ENCODE measurements around the gene GRK1.

Gene GRK1

DNA sequence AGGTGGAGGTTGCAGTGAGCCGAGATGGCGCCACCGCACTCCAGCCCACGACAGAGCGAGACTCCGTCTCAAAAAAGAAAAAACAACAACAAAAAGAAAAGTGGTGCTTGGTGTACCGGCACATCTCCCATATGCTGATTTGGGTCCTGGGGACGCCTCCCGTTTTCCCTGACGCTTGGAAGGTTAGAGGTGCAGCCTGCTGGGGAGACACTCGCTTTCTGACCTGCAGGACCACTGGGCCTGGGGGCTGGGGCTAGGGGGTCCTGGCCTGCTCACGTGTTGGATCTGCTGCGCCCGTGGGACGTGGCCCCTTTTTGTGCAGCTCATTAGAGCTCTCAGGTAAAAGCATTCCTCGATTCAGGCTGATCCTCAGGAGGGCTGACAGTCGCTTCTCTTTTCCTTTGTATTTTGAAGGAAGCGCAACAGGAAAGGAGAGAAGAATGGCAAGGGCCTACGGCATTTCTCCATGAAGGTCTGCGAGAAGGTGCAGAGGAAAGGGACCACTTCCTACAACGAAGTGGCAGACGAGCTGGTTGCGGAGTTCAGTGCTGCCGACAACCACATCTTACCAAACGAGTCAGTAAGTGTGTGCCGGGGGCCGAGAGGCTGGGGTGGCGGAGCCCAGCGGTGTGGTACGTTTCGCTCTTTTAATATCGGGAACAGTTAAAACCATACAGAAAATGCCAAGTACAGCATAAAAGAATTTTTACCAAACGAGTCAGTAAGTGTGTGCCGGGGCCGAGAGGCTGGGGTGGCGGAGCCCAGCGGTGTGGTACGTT lies 34.1 kb upstream of the GRK1 start:
- DNase-seq (ENCODE audit: low read depth in 2 of 2, low spot score in 1 of 2): no peak

DNA sequence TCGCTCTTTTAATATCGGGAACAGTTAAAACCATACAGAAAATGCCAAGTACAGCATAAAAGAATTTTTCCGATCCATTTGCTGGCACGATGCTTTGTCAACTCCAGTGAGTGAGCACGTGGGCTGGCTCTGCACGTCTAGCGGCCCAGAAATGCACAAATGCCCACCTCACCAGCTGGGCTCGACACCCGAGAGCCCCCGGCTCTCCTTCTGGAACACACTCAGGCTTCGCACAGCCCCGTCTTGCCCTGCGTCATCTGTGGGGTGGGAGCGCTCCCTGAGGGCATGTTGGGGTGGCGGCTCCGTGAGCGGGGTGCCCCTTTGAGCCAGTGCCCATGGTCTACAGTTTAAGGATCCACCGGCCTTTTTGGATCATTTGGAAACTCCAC lies 33.5 kb upstream of the GRK1 start:
- DNase-seq (ENCODE audit: low read depth in 2 of 2, low spot score in 1 of 2): no peak

DNA sequence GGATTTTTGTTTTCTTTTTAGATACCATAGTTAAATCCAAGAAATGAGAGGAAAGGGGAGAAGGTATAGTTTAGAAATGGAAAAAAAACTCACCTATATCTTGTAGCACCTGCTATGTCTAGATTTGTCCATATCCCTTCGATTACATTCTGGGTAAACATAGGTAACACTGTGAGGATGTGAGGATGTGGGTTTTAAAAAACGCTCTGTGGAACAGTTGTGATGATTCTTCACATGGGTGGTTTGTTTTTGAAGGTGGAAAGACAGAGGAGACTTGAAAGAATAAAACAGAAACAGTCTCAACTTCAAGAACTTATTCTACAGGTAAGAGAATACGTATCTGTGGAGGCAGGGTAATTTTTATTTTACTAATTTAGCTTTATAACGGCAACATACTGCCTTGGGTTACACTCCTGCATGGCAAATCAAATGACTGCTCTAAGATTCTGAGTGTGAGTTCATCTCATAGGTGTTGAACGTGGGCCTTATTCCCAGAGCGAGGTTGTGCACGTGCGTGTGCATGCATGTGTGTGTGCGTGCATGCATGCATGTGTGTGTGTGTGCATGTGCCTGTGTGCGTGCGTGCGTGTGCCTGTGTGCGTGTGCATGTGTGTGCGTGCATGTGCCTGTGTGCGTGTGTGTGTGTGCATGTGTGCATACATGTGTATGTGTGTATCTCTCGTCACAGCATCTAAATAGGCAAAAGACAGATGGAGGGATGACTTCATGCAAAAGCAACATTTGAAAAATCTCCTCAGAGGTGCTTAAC lies 32.6 kb upstream of the GRK1 start:
- no peak for DNase-seq (ENCODE audit: low read depth in 2 of 2, low spot score in 1 of 2)

DNA sequence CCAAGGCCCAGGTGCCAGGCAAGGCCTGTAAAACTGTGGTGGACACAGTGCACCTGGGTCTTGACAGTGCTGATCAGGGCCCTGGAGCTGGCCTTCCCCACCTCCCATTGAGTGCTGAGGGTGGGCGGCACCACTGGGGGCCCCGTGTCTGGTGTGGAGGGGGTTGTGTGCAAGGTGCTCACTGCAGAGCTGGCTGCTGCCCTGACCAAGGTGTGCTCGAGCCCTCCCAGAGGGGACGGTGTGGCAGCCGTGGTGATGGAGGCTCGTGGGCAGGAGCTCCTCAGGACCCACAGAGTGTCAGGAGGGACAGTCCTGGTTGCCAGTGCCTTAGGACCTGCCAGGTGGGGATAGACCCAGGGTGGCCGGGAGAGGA lies 32.0 kb upstream of the GRK1 start:
- no peak for DNase-seq (ENCODE audit: low read depth in 2 of 2, low spot score in 1 of 2)

DNA sequence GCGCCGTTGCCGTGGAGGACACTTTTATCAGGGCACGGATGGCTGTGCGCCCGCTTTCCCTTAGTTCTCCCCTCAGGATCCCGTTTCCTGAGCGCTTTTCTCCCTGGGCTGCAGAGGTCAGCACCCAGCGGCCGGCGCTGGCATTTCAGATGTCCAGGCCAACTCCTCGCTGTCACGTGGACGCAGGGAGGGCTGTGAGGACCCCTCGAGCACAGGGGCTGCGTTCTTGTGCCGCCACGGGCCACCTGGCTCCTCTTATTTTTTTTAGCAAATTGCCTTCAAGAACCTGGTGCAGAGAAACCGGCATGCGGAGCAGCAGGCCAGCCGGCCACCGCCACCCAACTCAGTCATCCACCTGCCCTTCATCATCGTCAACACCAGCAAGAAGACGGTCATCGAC lies 31.3 kb upstream of the GRK1 start:
- no peak for DNase-seq (ENCODE audit: low read depth in 2 of 2, low spot score in 1 of 2)

DNA sequence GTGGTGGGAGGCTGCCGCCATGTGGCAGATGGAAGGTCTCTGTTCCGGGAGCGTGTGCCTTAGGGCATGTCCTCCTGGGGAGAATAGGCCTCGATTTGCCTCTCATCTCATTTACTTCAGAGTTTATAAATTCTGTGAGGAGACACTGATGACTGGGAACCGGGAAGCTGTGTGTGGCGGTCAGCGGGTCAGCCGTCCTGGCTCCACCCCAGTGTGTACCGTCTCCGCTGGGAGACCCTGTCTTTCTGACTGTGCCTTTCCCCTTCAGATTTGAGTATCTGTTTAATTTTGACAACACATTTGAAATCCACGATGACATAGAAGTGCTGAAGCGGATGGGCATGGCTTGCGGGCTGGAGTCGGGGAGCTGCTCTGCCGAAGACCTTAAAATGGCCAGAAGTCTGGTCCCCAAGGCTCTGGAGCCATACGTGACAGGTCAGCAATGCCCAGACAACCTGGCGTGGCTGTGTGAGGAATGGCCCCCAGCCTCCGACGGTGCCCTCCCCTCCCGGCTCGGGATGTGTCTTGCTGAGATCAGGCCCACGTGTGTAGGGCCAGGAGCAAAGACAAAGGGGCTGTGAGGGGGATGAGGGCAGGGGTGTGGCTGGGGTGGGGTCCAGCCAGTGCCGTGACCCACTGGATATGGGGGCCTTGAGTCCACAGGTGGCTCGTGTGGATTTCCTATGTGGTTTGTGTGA lies 30.6 kb upstream of the GRK1 start:
- no peak for DNase-seq (ENCODE audit: low read depth in 2 of 2, low spot score in 1 of 2)

DNA sequence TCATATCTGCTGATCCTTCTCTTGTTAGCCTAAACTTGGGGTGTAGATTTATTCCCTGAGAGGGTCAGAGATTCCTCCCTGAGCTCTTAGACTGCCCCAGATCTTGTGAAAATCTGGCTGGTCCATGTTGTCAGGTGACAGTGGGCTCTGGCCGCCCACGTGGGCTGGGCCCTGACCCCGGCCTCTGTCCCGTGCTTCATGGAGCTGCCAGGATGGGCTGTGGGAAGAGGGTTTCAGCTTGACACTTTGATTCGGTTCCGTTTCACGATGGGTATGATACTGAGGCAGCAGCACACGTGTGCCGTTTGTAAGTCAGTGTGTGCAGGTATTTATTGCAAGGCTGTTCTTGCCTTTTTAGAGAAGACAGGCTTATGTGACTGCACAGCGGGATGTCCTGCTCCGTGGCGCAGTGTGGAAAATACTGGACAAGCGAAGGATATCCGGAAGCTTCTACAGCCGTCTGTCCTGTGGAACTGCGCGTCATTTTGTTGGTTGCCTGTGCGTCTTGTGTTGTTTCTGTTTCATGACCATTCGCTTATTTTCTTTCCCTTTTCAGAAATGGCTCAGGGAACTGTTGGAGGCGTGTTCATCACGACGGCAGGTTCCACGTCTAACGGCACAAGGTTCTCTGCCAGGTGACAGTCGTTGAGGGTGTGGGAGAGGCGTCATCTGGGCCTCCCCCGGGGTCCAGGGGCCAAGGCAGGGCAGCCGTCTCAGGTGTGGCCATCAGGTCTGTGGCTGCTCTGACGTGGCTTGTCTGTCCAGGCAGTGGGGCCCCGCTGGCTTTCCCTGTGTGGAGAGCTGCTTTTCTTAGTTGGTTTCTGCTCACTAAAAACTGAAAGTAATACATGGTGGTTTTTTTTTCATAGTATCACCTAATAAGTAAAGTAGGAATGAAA lies 29.5 kb upstream of the GRK1 start:
- DNase-seq (ENCODE audit: low read depth in 2 of 2, low spot score in 1 of 2): no peak

DNA sequence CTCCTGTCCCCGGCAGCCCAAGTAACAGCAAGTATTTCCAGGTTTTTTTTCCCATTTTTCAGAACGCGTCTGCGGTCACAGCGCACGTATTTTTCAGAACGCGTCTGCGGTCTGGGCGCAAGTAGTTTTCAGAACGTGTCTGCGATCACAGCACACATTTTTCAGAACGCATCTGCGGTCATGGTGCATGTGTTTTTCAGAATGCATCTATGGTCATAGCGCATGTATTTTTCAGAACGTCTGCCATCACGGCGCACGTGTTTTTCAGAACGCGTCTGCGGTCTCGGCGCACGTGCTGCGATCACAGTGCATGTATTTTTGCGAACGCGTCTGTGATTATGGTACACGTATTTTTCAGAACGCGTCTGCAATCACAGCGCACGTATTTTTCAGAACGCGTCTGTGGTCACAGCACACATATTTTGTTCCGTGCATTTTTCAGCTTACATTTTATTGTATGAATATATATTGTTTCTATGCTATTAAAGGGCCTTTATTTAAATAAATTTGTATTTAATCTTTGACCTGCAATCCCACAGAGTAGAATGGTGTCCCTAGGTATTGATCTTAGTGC lies 28.8 kb upstream of the GRK1 start:
- no peak for DNase-seq (ENCODE audit: low read depth in 2 of 2, low spot score in 1 of 2)

DNA sequence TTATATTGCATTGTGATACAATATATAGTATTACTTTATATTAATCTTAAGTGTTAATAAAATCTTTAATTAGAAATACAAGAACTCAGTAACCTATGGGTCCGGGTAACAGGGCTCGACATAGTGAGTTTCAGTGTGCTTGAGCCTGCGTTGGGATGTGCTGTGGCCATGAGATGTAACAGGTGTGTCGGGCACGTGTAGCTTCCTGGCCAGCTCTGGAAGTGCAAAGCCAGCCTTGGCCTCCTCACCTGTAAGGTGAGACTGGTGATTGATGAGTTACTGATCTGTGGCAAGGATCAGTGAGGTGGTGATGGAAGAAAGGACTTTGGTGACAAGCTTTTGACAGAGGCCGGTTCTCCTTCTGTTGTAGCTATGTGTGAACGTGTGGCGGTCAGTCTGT lies 28.2 kb upstream of the GRK1 start:
- no peak for DNase-seq (ENCODE audit: low read depth in 2 of 2, low spot score in 1 of 2)

DNA sequence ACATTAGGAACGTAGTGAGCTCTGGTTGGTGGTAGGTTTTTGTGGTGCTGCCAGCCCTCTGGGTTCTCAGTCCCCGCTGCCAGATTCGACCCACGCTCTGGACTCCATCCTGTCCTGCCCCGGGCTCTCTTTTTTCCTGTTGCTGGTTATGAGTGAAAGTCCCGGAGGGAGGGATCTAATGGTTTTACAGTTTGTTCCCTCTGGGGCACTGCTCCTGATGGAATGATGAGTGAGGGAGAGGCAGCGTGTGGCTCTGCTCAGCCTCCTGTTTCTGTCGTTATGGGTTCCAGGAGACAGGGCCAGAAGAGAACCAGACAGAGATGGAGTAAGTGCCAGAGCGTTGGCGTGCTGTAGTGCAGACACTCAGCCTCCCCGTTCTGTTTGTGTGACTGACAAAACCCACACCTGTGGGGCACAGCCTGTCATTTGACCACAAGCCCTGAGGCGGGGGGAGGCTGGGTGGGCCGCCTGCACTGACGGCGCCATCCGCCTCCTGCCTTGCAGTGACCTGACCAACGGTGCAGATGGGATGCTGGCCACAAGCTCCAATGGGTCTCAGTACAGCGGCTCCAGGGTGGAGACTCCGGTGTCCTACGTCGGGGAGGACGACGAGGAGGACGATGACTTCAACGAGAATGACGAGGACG lies 27.3 kb upstream of the GRK1 start:
- DNase-seq (ENCODE audit: low read depth in 2 of 2, low spot score in 1 of 2): no peak

DNA sequence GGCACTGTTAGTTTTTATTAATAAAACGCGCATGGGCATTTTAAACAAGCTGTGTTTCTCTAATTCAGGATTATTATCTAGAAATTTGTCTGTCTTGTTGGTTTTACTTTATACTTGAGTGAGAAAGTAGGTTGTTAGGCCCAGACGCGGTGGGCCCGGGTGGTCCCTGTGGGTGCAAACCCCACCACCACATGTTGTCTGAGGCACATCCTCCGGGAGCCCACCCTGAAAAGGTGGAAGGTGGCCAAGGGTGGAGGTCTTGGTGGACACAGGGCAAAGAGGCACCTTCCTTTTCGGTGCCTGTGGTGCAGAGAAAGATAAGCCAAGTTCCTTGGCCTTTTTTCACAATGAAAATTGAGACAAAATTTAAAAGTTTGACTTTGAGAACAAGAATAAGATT lies 25.6 kb upstream of the GRK1 start:
- DNase-seq (ENCODE audit: low read depth in 2 of 2, low spot score in 1 of 2): no peak

DNA sequence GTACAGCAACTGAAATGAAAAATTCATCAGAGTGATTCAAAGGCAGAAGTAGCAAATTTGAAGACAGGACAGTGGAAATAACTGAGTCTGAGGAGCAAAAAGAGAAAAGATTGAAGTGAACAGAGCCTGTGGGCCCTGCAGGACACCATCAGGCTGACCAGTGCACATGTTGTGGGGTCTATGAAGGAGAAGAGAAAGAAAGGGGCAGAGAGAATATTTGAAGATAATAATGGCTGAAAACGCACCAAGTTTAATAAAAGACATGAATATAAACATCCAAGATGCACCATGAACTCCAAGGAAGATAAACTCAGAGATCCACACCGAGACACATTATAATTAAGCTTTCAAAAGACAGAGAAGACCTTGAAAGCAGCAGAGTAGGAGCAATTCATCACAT lies 24.5 kb upstream of the GRK1 start:
- DNase-seq (ENCODE audit: low read depth in 2 of 2, low spot score in 1 of 2): no peak

DNA sequence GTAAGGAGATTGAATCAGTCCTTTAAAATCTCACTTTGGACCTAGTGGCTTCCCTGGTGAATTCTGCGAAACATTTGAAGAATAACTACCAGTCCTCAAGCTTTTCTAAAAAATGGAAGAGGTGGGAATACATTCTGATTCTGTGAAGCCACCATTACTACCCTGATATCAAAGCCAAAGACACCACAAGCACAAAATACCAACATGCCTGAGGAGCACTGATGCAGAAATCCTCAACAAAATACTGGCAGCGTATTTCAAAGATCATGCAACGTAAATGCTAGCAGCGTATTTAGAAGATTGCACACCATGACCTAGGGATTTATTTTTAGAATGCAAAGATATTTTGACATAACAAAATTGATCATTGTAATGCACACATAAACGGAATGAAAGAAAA lies 23.4 kb upstream of the GRK1 start:
- DNase-seq (ENCODE audit: low read depth in 2 of 2, low spot score in 1 of 2): no peak

DNA sequence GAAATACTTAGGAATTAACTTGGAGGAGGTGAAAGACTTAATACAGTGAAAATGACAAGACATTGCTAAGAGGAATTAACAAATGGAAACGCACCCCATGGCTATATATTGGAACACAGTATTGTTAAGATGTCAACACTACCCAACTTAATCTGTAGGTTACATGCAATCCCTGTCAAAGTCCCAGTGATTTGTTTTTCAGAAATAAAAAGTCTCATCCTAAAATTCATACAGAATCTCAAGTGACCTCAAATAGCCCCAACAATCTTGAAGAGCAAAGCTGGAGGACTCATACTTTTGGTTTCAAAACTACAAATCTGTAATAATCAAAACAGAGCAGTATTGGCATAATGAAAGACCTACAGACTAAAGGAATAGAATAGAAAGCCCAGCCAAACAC lies 22.2 kb upstream of the GRK1 start:
- no peak for DNase-seq (ENCODE audit: low read depth in 2 of 2, low spot score in 1 of 2)

DNA sequence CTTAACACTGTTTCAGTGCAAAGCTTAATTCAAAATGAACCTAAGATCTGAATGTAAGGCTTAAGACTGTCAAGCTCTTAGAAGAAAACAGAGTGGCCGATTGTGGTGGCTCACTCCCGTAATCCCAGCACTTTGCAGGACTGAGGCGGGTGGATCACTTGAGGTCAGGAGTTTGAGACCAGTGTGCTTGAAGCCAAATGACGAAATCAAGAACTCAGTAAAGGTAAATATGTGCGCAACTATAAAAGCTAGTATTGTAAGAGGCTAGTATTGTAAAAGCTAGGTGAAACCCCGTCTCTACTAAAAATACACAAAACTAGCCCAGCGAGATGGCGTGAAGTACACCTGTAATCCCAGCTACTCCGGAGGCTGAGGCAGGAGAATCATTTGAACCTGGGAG lies 21.7 kb upstream of the GRK1 start:
- DNase-seq (ENCODE audit: low read depth in 2 of 2, low spot score in 1 of 2): no peak

DNA sequence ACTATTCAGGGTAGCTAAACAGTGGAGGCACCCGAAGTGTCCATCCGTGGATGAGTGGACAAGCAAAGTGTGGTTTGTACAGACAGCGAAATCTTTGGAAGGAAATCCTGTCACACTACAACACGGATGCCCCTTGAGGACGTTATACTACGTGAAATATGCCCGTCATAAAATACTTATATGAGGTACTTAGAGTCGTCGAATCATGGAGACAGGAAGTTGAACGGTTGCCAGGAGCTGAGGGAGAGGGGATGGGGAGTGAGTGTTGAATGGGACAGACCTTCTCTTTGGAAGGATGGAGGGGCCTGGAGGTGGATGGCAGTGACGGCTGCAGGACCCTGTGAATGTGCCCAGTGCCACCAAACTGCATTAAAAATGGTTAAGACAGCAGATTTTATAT lies 20.6 kb upstream of the GRK1 start:
- DNase-seq (ENCODE audit: low read depth in 2 of 2, low spot score in 1 of 2): no peak

DNA sequence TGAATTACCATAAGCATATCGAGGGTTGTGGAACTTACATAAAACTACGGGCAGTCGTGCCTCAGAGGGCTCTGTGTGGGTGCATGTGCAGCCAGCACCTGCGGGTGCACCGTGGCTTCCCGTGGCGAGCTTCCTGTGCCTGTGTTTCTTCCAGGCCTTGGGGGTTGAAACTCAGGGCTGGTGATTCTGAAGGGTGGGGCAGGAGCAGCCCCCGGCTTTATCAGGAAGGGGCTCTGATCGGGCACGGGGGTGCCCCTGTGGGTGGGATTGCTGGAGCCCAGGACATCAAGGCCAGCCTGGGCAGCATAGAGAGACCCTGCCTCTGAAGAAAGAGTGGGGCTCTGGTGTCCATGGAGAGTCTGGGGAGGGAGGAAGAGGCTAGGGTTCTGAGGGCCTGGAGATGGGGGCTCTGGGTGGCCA lies 20.1 kb upstream of the GRK1 start:
- DNase-seq (ENCODE audit: low read depth in 2 of 2, low spot score in 1 of 2): no peak

DNA sequence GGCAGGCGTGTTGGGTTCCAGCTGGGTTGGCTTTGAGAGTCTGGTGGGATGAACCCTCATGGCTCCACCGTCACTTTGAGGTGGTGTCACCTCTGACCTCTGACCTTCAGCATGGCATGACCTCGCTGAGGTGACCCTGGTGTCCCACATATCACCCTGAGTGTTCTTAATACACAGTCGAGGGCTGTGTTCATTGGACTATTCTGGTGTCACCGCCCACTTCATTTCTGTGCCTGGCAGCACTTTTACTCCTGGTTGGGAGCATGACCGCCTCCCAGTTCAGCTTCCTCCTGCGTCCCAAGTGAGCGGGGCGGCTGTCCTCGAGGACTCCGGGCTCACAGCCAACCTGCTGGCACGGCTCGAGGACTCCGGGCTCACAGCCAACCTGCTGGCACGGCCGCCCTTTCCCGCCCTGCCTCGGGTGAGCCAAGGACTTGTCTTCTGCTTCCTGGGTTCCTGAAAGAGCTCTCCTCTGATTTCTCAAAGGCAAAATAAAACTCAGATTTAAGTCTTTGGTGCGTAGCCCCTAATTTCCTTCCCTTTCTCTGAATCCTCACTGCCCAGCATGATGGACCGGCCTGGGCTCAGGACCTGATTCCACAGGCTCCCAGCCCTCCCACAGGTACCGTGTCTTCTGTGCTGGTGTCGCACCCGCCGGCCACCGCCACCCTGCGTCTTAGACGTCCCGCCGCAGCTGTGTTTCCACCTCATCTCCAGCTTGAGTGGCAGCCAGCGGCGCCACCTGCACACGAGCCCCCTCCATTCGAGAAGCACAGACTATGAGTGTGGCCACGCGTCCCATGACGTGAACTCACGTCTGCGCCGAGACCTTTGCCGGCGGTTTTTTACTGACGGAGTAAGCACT lies 19.4 kb upstream of the GRK1 start:
- DNase-seq (ENCODE audit: low read depth in 2 of 2, low spot score in 1 of 2): no peak

DNA sequence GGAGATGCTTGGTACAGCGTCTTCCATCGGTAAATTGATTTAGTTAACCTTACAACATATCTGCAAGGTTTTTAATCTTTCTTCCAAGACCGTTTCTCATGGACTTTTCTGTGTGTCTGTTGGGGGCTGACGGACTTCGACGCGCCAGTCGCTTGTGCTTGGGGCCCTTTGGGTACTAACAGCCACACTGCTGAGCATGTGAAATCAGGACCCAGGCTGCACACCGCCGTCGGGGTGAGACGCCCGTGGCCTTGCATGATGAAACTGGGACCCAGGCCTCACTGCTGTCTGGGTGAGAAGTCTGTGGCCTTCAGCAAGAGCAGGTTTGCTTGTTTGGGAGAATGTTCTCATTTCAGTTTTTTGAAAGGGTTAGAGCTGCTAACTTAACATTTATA lies 18.8 kb upstream of the GRK1 start:
- no peak for DNase-seq (ENCODE audit: low read depth in 2 of 2, low spot score in 1 of 2)

DNA sequence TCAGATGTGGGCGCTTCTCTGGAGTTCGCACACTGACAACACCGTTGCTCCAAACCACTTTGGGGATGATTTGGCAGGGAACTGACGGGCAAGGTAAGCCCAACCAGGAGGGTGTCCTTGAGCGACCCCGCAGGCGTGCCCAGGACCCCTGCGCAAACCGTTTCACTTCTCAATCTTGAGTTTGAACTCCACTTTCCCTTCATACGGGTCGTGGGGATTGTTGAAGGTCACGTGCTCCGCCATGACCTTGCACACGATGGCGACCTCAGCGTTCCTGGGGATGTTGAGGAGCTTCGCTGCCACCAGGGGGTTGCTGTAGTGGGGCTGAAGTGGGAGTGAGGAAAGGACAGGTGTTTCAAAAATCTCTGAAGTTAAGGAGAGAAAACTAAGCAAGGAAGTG lies 17.8 kb upstream of the GRK1 start:
- DNase-seq (ENCODE audit: low read depth in 2 of 2, low spot score in 1 of 2): no peak
